ENCODE measurements around the gene ARPC2. TPM values are rescaled to one million over a fixed set of nuclear protein-coding genes. Genes with fewer than 3 reads are reported as not detected.

Gene ARPC2
- total and polyA plus RNA-seq, 10 of the 15 experiments (the other 5 are each of a cell fraction or from before 2014, with no cell fraction given) = 440 to 980 (median 709) TPM

DNA sequence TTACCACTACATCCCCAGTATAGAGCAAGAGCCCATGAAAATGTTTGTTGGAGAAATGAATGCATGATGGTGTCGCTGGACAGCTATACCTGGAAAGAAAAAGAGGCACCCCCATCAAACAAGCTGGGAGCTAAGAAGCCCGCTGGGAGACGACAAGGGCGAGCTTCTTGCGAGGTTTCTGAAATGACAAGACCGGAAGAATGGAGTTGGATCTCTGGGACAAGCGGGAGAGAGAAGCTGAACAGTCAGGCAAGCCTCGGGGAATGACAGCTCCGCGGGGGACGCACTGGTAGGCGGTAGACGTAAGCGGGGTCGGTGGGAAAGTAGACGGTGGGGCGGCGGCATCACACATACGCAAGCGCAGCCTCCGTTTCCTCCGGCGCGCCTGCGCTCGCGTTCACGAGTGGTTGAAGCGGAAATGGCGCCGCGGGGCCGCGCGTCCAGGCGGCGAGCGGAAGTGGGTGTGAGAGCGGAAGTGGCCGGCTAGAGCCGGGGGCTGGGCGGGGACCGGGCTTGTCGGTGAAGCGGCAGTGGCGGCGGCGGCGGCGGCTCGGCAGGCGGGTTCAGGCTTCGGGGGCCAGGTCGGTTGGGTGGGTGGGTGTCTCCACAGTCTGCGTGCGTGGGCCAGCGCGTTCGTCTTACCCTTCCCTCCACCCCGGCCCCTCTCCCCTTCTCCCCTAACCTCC is at the start of gene ARPC2 (continued):
- TF ChIP-seq, protein P1, sequence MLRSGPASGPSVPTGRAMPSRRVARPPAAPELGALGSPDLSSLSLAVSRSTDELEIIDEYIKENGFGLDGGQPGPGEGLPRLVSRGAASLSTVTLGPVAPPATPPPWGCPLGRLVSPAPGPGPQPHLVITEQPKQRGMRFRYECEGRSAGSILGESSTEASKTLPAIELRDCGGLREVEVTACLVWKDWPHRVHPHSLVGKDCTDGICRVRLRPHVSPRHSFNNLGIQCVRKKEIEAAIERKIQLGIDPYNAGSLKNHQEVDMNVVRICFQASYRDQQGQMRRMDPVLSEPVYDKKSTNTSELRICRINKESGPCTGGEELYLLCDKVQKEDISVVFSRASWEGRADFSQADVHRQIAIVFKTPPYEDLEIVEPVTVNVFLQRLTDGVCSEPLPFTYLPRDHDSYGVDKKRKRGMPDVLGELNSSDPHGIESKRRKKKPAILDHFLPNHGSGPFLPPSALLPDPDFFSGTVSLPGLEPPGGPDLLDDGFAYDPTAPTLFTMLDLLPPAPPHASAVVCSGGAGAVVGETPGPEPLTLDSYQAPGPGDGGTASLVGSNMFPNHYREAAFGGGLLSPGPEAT (IDR thresholded peaks at IDR 0.05; ENCODE audit: low read depth) = peak; percentile 55
- TF ChIP-seq POLR2AphosphoS5 (IDR thresholded peaks at IDR 0.05; ENCODE audit: low read length) = peak; percentile 66; the same call in 1 of the 2 replicates
- TF ChIP-seq SMAD5 (IDR thresholded peaks at IDR 0.05; ENCODE audit: low read depth) = 0 out of 2 replicates have a peak, but pooled peaks have one; percentile 44
- no peak for TF ChIP-seq SREBF1 (IDR thresholded peaks at IDR 0.05; ENCODE audit: low read length)
- no peak for TF ChIP-seq NFYB (IDR thresholded peaks at IDR 0.05; ENCODE audit: insufficient read depth, low read depth, low read length)
- no peak for TF ChIP-seq NR2F1 (conservative IDR thresholded peaks at IDR 0.05)
- peak; percentile 20 for TF ChIP-seq KLF5 (IDR thresholded peaks at IDR 0.05; ENCODE audit: partially characterized antibody)
- no peak for TF ChIP-seq HDAC2 (IDR thresholded peaks at IDR 0.05)
- TF ChIP-seq MEF2A (IDR thresholded peaks at IDR 0.05; ENCODE audit: insufficient read depth, low read depth, low read length) = no peak
- TF ChIP-seq RAD51 (IDR thresholded peaks at IDR 0.05) = no peak
- TF ChIP-seq ETV6 (conservative IDR thresholded peaks at IDR 0.05 in 1 of 2, IDR thresholded peaks at IDR 0.05 in 1 of 2; ENCODE audit: borderline replicate concordance in 1 of 2, low read depth in 1 of 2) = peak in 1 of 2 experiments; percentile 82; a peak in 2 of 4 replicates
- peak; percentile 56; the same call in 1 of the 2 replicates for TF ChIP-seq CREM (IDR thresholded peaks at IDR 0.05; ENCODE audit: low read depth)
- TF ChIP-seq, protein P2, sequence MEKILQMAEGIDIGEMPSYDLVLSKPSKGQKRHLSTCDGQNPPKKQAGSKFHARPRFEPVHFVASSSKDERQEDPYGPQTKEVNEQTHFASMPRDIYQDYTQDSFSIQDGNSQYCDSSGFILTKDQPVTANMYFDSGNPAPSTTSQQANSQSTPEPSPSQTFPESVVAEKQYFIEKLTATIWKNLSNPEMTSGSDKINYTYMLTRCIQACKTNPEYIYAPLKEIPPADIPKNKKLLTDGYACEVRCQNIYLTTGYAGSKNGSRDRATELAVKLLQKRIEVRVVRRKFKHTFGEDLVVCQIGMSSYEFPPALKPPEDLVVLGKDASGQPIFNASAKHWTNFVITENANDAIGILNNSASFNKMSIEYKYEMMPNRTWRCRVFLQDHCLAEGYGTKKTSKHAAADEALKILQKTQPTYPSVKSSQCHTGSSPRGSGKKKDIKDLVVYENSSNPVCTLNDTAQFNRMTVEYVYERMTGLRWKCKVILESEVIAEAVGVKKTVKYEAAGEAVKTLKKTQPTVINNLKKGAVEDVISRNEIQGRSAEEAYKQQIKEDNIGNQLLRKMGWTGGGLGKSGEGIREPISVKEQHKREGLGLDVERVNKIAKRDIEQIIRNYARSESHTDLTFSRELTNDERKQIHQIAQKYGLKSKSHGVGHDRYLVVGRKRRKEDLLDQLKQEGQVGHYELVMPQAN (conservative IDR thresholded peaks at IDR 0.05) = no peak; the same call in none of the 2 replicates
- peak; percentile 41; the same call in 1 of the 2 replicates for TF ChIP-seq ATF7 (IDR thresholded peaks at IDR 0.05; ENCODE audit: low read depth)
- TF ChIP-seq RBBP5 (conservative IDR thresholded peaks at IDR 0.05) = no peak
- no peak for TF ChIP-seq IRF4 (IDR thresholded peaks at IDR 0.05; ENCODE audit: low read depth, low read length)
- peak; percentile 81 for TF ChIP-seq POLR2A (IDR thresholded peaks at IDR 0.05; ENCODE audit: low read depth, low read length)
- peak; percentile 83 for TF ChIP-seq GABPA (IDR thresholded peaks at IDR 0.05; ENCODE audit: low read depth)
- TF ChIP-seq, protein P3, sequence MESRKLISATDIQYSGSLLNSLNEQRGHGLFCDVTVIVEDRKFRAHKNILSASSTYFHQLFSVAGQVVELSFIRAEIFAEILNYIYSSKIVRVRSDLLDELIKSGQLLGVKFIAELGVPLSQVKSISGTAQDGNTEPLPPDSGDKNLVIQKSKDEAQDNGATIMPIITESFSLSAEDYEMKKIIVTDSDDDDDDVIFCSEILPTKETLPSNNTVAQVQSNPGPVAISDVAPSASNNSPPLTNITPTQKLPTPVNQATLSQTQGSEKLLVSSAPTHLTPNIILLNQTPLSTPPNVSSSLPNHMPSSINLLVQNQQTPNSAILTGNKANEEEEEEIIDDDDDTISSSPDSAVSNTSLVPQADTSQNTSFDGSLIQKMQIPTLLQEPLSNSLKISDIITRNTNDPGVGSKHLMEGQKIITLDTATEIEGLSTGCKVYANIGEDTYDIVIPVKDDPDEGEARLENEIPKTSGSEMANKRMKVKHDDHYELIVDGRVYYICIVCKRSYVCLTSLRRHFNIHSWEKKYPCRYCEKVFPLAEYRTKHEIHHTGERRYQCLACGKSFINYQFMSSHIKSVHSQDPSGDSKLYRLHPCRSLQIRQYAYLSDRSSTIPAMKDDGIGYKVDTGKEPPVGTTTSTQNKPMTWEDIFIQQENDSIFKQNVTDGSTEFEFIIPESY (IDR thresholded peaks at IDR 0.05) = no peak
- peak; percentile 46; the same call in 1 of the 2 replicates for TF ChIP-seq MTA2 (IDR thresholded peaks at IDR 0.05; ENCODE audit: low read depth)
- TF ChIP-seq, protein P4, sequence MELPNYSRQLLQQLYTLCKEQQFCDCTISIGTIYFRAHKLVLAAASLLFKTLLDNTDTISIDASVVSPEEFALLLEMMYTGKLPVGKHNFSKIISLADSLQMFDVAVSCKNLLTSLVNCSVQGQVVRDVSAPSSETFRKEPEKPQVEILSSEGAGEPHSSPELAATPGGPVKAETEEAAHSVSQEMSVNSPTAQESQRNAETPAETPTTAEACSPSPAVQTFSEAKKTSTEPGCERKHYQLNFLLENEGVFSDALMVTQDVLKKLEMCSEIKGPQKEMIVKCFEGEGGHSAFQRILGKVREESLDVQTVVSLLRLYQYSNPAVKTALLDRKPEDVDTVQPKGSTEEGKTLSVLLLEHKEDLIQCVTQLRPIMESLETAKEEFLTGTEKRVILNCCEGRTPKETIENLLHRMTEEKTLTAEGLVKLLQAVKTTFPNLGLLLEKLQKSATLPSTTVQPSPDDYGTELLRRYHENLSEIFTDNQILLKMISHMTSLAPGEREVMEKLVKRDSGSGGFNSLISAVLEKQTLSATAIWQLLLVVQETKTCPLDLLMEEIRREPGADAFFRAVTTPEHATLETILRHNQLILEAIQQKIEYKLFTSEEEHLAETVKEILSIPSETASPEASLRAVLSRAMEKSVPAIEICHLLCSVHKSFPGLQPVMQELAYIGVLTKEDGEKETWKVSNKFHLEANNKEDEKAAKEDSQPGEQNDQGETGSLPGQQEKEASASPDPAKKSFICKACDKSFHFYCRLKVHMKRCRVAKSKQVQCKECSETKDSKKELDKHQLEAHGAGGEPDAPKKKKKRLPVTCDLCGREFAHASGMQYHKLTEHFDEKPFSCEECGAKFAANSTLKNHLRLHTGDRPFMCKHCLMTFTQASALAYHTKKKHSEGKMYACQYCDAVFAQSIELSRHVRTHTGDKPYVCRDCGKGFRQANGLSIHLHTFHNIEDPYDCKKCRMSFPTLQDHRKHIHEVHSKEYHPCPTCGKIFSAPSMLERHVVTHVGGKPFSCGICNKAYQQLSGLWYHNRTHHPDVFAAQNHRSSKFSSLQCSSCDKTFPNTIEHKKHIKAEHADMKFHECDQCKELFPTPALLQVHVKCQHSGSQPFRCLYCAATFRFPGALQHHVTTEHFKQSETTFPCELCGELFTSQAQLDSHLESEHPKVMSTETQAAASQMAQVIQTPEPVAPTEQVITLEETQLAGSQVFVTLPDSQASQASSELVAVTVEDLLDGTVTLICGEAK (IDR thresholded peaks at IDR 0.05; ENCODE audit: borderline replicate concordance) = peak; percentile 78
- TF ChIP-seq IKZF2 (IDR thresholded peaks at IDR 0.05) = peak in 1 of 2 experiments; percentile 57; a peak in 2 of 4 replicates
- TF ChIP-seq HCFC1 (IDR thresholded peaks at IDR 0.05; ENCODE audit: low read length) = peak; percentile 53

Measured in GM12878 (cell line).